ACC112 (cell line): ENCODE measurements around the gene SDHA.
"Not testable (repeated sequence)": the region's sequence is repeated elsewhere in the genome, so short reads cannot be mapped to it uniquely, and the experiment has no call there.

ENCODE experiments used
- H2AFZ ChIP-seq: fragments of 200-600 bp; sonication (generic); one replicate; pipeline ENCODE4 v1.6.0; 2017; ENCODE audit warnings: antibody characterized with exemption, low read length; ENCODE audit not compliant: unreplicated experiment
- H3K27ac ChIP-seq: fragments of 200-600 bp; sonication (generic); 2 replicates; pipeline ENCODE4 v1.5.1; 2014; ENCODE audit warnings: low read depth, mild to moderate bottlenecking, antibody characterized with exemption, low read length, moderate library complexity
- H3K27me3 ChIP-seq: fragments of 200-600 bp; sonication (generic); 2 replicates; pipeline ENCODE4 v1.6.1; 2014; ENCODE audit warnings: mild to moderate bottlenecking, antibody characterized with exemption, low read length, moderate library complexity, mixed read lengths; ENCODE audit not compliant: insufficient read depth
- H3K36me3 ChIP-seq: fragments of 200-600 bp; sonication (generic); 2 replicates; pipeline ENCODE4 v1.6.1; 2016; ENCODE audit warnings: mild to moderate bottlenecking, antibody characterized with exemption, low read length, moderate library complexity, mixed read lengths; ENCODE audit not compliant: insufficient read depth
- H3K4me1 ChIP-seq: fragments of 200-600 bp; sonication (generic); one replicate; pipeline ENCODE4 v1.6.1; 2016; ENCODE audit warnings: low read length, mixed read lengths; ENCODE audit not compliant: insufficient read depth, unreplicated experiment, control insufficient read depth
- H3K4me3 ChIP-seq: fragments of 200-600 bp; sonication (generic); 2 replicates; pipeline ENCODE4 v1.5.1; 2014; ENCODE audit warnings: mild to moderate bottlenecking, low read depth, low read length
- H3K79me2 ChIP-seq: fragments of 200-600 bp; sonication (generic); one replicate; pipeline ENCODE4 v1.6.0; 2016; ENCODE audit warnings: low read length; ENCODE audit not compliant: control insufficient read depth, unreplicated experiment, insufficient read depth

SDHA gene

DNA sequence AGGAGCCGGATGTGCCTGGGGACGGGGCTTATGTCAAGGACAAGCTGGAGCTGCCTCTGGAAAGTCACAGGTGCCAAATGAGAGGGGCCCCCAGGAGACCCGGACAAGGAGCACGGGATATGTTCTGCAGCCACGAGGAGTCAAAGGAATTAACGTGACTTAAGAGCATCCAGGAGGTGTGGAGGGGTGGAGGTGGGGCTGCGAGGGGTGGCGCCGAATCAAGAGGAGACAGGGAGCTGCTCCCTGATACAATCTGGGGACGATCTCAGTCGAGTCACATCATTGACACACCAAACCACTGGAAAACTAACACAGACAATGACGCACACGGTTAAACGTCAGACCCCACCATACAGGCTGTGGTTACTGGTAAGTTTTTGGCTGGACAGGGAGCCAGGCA lies 10.5 kb upstream of the SDHA start:
- Histone ChIP-seq H3K36me3 (no peaks in the 10 kb centered on the region), H3K4me1 (peaks cover 13% of the 10 kb centered on the region), H3K4me3 (no peak overlapping the region), H3K27me3 (no peaks in the 10 kb centered on the region), H3K27ac (no peak overlapping the region), H3K79me2 (peaks cover 49% of the 10 kb centered on the region), H2AFZ (no peak overlapping the region)

GRCh38 chr5:208449-209114 lies 9.5 kb upstream of the SDHA start:
- Histone ChIP-seq H3K4me3 (no peak overlapping the region), H3K79me2 (peaks cover 52% of the 10 kb centered on the region), H3K36me3 (0 out of 2 replicates have a peak, but pooled peaks cover under 1% of the 10 kb centered on the region), H3K4me1 (peaks cover 13% of the 10 kb centered on the region), H3K27ac (no peak overlapping the region), H3K27me3 (no peaks in the 10 kb centered on the region), H2AFZ (no peak overlapping the region)

DNA sequence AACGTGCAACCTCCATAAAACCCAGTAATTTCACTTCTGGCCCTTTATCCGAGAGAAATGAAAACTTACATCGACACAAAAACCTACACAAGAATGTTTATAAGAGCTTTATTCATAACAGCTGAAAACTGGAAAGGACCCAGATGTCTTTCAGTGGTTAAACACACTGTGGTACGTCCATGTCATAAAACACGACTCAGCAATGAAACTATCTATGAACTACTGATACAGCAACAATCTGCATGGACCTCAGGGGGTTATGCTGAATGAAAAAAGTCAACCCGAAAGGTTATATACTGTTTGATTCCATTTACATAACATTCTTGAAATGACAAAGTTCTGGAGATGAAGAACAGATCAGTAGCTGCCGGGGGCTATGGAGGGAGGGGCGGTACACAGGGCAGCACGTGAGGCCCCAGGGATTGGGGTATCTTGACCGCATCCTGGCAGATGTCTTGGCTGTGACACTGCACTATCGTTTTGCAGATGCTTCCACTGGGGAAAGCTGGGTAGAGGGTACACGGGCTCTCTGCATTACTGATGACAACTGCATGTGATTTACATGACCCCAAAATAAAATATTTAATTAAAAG lies 4.2 kb upstream of the SDHA start:
- Histone ChIP-seq H2AFZ (no peak overlapping the region), H3K36me3 (peaks cover 7% of the 10 kb centered on the region; the same call in 1 of the 2 replicates), H3K79me2 (peaks cover 47% of the 10 kb centered on the region), H3K27me3 (no peaks in the 10 kb centered on the region), H3K4me3 (no peak overlapping the region), H3K27ac (no peak overlapping the region), H3K4me1 (peaks cover 8% of the 10 kb centered on the region)

DNA sequence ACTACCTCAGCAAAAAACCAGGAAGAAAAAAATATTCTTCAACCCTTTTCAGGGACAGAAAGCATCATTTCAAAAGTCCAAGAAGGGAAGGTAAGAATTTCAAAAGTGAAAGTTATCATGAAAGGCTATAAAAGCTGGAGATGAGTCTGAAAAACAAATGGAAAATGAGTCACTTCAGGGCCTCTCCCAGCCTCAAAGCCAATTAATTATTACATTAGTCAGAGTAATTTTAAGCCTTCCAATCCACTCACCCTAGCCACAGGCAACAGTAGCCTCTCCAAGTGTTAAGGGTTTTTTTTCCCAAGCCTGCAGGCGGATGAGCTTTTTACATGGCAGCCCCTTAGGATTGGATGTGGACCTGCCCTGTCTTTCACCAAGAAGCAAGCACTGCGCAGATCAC lies 2.9 kb upstream of the SDHA start:
- Histone ChIP-seq H3K79me2 (peaks cover 52% of the 10 kb centered on the region), H3K4me3 (peak overlapping the region; percentile 63; the same call in 1 of the 2 replicates), H3K27ac (peak overlapping the region; percentile 64)
- H3K4me1 ChIP-seq, H3K27me3 ChIP-seq, H2AFZ ChIP-seq, H3K36me3 ChIP-seq: not testable (repeated sequence)

DNA sequence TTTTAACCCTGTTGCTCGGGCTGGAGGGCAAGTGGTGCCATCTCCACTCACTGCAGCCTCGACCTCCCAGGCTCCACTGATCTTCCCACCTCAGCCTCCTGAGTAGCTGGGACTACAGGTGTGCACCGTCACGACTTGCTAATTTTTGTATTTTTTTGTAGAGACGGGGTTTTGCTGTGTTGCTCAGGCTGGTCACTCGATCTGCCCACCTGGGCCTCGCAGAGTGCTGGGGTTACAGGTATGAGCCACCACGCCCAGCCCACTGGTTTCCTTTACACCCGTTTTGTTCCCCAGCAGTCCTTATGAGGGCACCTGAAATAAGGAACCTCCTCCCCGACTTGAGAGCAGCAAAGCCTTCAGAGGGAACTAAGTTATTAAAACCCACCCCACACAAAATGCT lies 2.0 kb upstream of the SDHA start:
- not testable (repeated sequence) for H3K36me3 ChIP-seq, H2AFZ ChIP-seq, H3K4me3 ChIP-seq, H3K27ac ChIP-seq, H3K27me3 ChIP-seq
- Histone ChIP-seq H3K4me1 (peaks cover 15% of the 10 kb centered on the region), H3K79me2 (peaks cover 58% of the 10 kb centered on the region)

DNA sequence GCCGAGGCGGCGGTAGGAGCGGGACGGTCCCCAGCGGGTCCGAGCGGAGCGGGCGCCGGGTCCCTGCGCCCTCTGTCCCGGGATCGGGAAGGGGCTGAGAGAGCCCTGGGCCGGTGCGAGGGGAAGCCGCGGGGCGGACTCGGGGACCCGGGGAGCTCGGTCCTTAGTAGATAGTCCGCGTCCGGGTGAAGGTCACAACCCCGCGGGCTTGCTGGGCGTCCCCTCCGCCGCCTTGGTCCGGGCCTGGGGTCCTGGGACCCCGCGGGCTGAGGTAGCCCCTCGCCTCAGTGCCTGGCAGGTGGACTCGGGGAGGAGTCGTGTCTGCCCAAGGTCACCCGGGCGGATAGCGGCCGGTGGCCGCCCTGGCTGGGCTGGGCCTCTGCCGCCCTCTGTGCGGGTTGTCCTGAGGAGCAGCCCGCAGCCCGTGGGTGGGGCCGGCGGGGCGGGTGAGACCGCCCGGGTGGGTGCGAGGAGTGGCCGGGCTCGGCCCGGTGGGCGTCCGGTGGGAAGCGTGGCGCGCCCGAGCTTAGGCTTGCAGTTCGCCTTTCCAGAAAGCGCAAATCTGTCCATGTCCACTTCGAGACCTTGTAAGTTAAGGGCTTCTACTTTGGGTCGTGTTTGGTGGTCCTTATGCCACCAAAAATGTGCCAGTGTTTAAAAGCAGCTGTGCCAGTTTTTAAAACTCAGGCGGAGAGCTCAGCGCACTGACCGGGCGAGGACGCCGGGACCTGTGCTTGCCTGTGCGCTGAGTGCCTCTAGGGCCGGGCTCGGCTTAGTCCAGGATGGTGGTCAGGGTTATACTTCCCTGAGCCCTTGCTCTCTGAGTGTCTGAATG lies 554 bp downstream of the SDHA start:
- Histone ChIP-seq H3K4me1 (peaks cover 31% of the 10 kb centered on the region), H3K36me3 (peaks cover 6% of the 10 kb centered on the region; the same call in 1 of the 2 replicates), H2AFZ (peak overlapping the region; percentile 64)

GRCh38 chr5:219460-219863 lies 1.3 kb downstream of the SDHA start:
- H3K27ac ChIP-seq: peak overlapping the region; percentile 38
- H3K27me3 ChIP-seq: no peaks in the 10 kb centered on the region
- no peak overlapping the region for H2AFZ ChIP-seq
- H3K4me1 ChIP-seq: peaks cover 31% of the 10 kb centered on the region
- peak overlapping the region; percentile 84 for H3K4me3 ChIP-seq
- H3K79me2 ChIP-seq: peaks cover 77% of the 10 kb centered on the region
- H3K36me3 ChIP-seq: 0 out of 2 replicates have a peak, but pooled peaks cover 3% of the 10 kb centered on the region

More for the DNA sequence above, 554 bp downstream of the SDHA start:
- peaks cover 76% of the 10 kb centered on the region for H3K79me2 ChIP-seq
- H3K27ac ChIP-seq: peak overlapping the region; percentile 38
- no peaks in the 10 kb centered on the region for H3K27me3 ChIP-seq
- peak overlapping the region; percentile 84 for H3K4me3 ChIP-seq

DNA sequence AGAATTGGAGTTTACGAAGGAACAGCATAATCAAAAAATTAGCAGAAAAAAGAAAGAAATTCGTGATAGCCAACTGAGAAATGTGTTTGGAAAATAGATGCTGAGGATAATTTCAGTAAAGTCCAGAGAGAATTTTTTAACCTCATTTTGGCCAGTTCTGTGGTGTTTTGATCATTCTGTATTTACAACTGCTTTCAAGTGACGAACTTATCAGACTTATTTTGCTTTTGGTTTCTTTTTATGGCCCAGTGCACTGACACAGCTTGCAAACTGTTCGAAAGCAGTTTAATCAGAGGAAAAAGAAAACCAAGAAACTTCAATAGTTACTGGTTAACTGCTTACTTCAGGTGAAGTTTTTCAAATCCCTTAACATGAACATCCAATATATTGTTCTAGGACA lies 1.9 kb downstream of the SDHA start:
- H3K27me3 ChIP-seq: no peaks in the 10 kb centered on the region
- H3K36me3 ChIP-seq: peaks cover 4% of the 10 kb centered on the region; the same call in 1 of the 2 replicates
- H3K79me2 ChIP-seq: peaks cover 79% of the 10 kb centered on the region
- H3K4me1 ChIP-seq: peaks cover 29% of the 10 kb centered on the region
- H3K4me3 ChIP-seq: peak overlapping the region; percentile 84
- H2AFZ ChIP-seq: no peak overlapping the region
- peak overlapping the region; percentile 38 for H3K27ac ChIP-seq

DNA sequence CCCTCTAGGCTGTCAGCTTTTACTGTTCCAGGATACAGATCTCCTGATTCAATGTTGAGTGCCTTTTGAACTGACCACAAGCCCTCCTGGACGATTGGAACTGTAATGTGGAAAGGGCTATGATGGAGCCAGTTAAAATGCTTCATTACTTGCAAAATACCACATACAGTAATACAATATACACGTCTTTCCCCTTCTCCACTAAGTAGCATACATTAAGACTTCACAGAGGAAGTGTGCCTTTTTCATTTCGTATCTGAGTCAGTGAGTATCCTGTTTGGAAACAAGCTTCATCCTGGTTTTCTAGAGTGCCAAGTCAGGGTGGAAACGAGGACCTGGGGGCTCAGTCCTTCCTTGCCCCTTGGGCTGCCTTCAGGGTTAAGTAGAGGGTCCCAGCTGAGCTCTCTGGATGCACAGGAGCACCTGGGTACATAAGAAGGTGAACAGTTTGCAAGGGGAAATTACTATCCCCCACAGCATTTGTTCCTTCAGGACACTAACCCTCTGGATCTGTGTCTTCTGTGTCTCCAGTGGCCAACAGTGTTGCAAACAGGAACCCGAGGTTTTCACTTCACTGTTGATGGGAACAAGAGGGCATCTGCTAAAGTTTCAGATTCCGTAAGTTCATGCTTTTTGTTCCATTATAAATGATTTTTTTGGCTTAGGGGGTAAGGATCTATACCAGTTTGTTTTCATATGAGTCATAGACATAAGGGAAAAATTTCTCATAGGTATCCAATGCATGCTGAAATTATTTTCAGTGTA lies 5.0 kb downstream of the SDHA start:
- Histone ChIP-seq H3K4me3 (peak overlapping the region; percentile 1; the same call in 1 of the 2 replicates), H3K27ac (peak overlapping the region; percentile 23), H3K36me3 (peaks cover 16% of the 10 kb centered on the region), H3K4me1 (peaks cover 23% of the 10 kb centered on the region), H3K79me2 (peaks cover 66% of the 10 kb centered on the region)
- not testable (repeated sequence) for H3K27me3 ChIP-seq, H2AFZ ChIP-seq

DNA sequence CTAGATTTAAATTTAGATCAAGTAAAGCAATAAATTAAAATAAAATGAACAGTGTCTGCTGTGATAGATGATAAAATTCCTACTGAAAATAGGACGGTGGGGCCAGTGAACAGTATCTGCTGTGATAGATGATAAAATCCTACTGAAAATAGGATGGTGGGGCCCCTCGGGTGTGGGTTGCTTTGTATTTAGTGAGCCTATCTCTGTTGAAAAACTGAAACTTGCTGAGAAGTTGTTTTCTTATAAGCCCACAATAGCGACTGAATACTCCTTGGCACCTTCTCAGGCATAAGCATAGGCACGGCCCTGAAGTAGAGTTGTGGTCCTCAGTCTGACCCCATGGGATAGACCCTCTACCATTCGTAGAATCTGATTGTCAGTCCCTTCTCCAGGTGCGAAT lies 5.7 kb downstream of the SDHA start:
- no peak overlapping the region for H3K4me3 ChIP-seq
- no peaks in the 10 kb centered on the region for H3K27me3 ChIP-seq
- H2AFZ ChIP-seq: no peak overlapping the region
- H3K79me2 ChIP-seq: peaks cover 59% of the 10 kb centered on the region
- H3K36me3 ChIP-seq: peaks cover 21% of the 10 kb centered on the region
- H3K27ac ChIP-seq: no peak overlapping the region
- H3K4me1 ChIP-seq: peaks cover 23% of the 10 kb centered on the region
